ENCODE data around the gene NMNAT2.

DNA sequence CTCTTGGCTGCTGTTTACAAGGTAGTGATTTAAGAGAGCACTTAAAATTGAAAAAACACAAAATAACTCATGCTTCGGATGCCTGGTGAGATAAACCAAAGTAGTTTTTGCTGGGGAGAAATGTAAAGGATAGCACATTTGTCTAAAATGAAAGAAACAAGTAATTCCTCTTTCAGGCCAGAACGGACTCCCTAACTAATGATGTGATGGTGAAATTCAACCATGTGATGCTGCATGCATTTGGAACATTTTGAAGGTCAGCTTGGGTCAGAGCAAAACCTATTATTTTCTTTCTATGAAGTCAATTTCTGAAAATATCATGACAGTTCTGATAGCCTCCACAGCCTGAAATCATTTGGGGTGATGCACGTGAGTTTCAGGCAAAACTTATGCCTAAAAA lies 27.6 kb downstream of the NMNAT2 start:
- TF ChIP-seq, protein P1, sequence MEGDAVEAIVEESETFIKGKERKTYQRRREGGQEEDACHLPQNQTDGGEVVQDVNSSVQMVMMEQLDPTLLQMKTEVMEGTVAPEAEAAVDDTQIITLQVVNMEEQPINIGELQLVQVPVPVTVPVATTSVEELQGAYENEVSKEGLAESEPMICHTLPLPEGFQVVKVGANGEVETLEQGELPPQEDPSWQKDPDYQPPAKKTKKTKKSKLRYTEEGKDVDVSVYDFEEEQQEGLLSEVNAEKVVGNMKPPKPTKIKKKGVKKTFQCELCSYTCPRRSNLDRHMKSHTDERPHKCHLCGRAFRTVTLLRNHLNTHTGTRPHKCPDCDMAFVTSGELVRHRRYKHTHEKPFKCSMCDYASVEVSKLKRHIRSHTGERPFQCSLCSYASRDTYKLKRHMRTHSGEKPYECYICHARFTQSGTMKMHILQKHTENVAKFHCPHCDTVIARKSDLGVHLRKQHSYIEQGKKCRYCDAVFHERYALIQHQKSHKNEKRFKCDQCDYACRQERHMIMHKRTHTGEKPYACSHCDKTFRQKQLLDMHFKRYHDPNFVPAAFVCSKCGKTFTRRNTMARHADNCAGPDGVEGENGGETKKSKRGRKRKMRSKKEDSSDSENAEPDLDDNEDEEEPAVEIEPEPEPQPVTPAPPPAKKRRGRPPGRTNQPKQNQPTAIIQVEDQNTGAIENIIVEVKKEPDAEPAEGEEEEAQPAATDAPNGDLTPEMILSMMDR (IDR thresholded peaks at IDR 0.05) = no peak
- no peak for TF ChIP-seq POLR2A (IDR thresholded peaks at IDR 0.05)

Measured in Peyer's patch (tissue), 4 donors.